GM19099 (cell line): ENCODE measurements around the gene POLR1E.
A peak's percentile ranks its signal among the peaks of the same experiment; 100 is the strongest.

Experiments used
- POLR2A ChIP-seq: IDR thresholded peaks from 3 replicates; pipeline ENCODE4 v1.6.1; 2011; ENCODE audit warnings: low read depth; ENCODE audit not compliant: insufficient read length; ENCODE audit errors: extremely low read depth

POLR1E gene

DNA sequence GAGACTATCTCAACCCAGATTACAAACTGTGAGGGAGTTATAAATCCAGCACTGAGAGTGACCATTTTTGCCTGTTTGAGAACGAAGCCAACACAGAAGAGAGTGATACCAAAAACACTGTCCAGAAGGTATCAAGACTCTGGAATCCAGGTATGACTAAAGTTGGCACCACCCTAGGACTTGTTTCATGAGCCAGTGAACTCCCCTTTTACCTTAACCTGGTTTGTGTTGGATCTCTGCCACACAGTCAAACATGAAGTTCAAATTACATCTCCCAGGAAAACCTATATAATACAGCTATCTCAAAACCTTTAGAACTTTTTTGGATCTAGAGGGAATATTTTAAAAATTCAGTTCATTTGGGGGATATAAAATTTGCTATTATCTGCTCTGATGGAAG is 31.9 kb upstream of the POLR1E start:
- TF ChIP-seq POLR2A = no peak

DNA sequence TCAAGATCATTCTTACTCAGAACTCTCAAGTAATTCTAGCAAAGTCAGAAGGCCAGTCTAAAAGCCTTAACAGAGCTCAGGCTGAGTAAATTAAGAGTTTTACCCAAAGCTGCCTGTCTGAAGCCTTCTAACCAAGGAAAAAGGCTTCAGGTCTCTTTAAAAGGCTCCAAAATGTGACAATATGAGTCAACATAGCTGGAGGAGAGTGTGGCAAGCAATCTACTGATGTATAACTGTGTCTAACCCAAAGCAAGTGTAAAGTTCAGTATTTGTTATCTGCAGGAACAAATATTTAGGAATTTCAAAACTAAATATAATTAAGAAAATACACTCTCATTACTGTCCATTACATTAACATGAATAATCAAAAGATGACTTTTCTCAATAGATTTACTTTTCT is 31.5 kb upstream of the POLR1E start:
- no peak for TF ChIP-seq POLR2A

DNA sequence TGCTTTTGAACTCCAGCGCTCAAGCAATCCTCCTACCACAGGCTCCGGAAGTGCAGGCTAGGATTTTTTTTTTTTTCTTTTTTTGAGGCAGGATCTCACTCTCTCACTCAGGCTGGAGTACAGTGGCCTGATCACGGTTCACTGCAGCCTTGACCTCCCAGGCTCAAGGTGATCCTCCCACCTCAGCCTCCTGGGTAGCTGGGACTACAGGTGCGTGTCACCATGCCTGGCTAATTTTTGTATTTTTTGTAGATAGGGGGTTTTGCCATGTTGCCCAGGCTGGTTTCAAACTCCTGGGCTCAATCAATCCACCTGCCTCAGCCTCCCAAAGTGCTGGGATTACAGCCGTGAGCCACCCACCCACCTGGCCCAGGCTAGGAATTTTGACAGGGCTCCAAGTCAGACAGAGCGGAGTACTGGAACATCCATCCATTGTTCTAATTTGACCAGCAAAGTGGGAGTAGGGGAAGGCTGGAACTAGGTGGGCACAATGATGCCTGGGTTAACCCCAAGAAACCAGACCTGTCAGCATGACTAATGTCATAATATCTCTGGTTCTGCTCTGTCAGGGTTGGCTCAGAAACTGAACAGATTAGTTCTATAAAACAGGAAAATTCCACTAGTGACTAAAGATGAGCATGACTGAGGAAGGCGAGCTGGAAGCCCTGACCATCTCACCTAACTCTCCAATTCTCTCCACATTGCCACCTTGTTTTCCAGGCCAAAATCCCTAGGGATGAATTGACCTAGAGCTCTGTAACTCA is 29.7 kb upstream of the POLR1E start:
- no peak for TF ChIP-seq POLR2A

DNA sequence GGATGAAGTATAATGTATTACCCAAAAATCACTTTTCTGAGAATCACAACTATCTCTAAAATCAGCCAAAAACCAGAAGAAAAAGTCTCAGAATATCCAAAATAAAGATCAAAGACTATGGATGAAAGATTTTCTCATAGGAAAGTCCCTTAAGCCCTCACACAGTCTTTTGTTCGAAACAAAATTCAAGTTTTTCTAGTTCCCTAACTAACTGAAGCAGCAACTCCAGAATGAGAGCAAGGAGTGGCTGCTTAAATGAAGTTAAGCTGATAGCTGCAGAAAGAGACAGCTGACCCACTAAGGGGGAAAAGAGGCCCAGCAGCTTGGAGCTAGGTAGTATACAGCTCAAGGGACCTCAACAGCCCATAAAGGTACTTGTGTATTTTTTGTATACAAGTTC is 28.9 kb upstream of the POLR1E start:
- no peak for TF ChIP-seq POLR2A

DNA sequence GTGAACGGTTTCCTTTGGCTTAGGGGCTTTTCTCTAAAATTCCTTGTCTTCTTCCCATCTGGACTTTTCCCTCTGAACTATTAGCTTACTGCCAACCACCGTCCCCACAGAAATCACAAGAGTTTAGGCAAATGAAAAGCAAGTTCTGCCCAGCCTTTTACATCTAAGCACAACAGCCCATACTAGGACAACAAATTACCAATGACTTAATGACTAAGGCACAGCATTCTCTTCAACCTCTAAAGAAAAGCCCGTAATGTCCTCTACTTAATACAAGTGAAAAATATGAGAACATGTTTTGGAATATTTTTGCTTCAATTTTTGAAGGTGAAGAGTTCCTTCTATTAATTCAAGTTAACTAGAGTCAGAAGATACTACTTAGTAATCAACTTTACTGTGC is 21.7 kb upstream of the POLR1E start:
- no peak for TF ChIP-seq POLR2A

DNA sequence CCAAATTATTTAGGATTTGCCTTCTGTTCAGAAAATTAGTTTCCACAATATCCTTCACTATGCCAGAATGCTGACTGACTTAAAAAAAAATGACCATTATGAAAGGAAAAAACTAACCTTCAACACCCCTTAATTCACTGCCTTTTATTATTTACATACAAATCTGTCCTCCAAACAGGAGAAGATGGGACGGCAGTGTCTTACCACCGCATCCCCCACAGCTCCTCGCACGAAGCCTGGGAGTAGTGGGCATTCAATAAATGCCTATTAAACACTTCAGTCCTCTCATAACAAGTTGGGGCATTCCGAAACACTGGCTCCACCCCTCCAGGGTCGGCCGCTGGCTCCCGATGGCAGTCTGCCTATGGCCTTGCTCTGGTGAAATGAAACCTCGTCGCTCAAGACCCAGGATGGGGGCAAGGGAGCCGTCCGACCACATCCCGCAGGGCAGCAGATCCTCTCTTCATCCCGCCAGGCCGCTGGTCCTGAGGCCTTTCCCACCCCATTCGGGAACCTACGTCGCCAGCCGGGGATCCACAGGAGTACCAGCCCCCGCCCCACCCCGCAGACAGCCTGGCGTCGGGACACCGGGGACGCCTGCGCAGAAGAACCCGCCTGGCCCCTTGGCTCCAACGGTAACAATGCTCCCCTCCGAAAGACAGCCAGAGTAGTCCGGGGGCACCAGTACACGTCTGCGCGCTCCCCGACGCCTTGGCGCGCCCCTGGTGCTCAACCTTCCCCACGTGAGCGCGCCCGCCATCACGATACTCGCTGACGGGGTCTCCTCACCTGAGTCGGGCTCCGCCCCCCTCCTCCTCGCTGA is 21.1 kb upstream of the POLR1E start:
- TF ChIP-seq POLR2A = peak; percentile 65

DNA sequence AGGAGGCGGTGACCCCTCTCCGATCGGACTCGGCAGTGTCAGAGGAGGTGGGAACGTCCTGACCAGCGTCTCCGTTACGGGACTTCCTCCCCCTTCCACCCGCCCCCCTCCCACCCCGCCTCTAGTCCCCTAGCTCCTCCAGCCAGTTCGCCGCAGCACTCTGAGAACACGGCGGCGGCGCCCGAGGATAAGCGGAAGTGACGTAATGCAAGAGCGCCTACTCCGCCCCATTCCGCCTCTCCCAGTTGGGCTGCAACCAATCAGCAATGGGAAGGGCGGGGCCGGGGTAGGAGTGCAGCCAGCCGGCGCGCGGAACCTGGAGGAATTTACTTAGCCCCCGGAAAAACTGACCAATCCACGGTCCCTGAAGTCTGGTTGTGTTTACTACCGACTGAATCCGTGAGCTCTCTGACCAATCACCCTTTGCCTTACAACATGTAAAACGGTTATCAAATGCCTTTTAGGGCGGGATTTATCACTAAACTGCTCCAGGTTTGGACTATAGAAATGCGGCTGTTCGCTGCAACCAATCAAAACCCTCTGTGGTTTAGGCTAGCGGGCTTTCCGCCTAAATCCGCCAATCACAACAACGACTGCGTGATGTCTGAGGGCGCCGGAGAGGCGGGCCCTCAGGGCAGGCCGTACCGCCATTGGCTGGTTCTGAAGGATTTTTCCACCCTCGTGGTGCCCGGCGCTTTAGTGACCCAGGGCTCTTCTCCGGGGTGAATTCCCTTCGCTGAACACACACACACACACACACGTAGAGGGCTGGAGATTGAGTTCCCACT is 20.3 kb upstream of the POLR1E start, which contains the start of gene ZBTB5:
Gene ZBTB5 (minus strand): TSS at position 202 of the 788 bp plus-strand sequence. CDS start 22,899 bp downstream, outside the sequence.
- TF ChIP-seq POLR2A = peak; percentile 68

DNA sequence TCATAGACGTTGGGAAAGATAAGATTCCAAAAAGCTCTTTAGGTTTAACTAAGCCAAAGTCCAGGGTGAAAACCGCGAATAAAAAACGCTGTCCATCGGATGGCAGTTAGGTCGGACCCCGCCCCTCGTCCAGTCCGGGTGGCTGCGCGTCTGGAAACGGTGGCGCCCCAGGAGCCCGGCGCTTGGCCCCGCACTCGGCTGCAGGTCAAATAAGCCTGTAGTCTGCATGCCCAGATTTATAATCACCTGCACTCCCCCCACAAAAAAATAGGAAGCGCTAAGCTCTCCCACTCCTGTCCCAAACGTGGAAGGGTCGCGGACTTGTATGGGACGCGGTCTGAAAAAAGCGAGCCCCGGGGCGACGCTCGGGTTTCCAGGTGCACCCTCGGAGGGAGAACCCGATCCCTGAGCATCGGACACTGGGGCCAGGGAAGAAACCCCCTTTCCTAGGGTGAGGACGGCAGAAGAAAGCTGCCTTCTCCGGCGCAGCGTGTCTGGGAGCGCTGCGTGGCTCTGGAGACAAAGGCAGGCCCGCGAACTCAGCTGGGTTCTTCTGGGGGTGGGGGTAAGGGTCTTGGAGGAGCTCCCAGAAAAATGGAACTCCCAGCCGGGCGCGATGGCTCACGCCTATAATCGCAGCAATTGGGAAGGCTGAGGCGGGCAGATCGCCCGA is 19.6 kb upstream of the POLR1E start:
- peak; percentile 2 for TF ChIP-seq POLR2A

DNA sequence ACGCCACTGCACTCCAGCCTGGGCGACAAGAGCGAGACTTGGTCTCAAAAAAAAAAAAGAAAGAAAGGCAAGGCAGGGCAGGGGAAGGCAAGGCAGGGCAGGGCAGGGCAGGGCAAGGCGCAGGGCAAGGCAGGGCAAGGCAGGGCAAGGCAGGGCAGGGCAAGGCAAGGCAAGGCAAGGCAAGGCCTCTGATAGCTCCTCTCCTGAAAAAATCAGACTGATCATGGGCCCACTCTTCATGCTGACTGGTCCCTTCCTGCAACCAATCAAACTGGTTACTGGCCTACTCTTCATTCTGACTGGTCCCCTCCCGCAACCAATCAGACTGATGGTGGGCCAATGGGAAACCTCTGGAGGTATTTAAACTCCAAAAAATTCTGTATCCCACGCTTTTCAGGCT is 17.1 kb upstream of the POLR1E start:
- no peak for TF ChIP-seq POLR2A

DNA sequence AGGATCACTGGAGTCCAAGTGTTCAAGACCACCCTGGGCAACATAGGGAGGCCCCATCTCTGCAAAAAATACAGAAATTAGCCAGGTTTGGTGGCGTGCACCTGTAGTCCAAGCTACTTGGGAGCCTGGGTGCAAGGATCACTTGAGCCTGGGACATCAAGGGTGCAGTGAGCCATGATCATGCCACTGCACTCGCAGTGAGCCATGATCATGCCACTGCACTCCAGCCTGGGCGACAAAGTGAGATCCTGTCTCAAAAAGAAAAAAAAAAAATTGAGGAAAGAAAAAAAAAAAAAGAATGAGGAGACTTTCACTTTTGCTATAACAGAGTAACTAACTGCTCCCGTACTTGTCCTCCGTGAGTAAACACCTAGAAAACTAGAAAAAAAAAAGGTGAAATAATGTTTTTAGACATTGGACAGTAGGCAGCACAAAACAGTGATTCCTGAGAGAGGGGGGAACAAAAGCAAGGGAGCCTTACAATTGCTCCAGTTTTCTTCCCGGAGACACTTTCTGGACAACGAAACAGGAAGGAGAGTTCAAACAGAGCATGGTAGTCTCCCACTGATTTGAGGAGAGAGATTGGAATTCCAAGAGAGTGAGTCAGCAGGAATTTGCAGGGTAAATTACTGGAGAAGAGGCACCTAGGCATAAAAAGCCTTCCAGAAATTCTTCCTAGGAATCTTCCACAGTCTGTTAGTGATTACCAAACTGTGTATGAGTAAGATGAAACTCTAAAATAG is 13.6 kb upstream of the POLR1E start:
- no peak for TF ChIP-seq POLR2A

DNA sequence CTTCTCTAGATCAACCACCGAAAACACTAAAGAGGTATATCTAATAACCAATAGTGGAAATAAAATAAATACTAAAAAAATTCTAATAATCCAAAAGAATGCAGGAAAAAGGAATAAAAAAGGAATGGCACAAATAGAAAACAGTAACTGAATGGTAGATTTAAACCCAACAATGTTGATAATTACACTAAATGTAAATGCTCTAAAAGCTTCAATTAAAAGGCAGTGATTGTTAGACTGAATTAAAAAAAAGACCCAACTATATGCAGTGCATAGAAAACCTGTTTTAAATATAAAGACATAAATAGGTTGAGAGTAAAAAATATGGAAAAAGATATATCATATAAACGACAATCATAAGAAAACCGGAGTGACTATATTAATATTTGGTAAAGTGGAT is 11.3 kb upstream of the POLR1E start:
- no peak for TF ChIP-seq POLR2A

DNA sequence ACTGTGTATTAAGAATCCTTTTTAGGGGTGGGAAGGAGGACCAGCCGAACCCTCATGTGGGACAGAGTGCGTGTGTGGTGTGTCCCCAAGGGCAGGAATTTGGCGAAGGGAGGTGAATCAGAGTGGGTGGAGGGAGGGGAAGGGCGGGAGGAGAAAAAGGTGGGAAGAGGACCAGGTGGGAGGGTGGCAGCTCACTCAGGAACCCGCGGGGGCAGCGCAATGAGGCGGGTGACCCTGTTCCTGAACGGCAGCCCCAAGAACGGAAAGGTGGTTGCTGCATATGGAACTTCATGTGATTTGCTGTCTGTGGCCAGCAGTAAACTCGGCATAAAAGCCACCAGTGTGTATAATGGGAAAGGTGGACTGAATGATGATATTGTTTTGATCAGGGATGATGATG is 8.8 kb upstream of the POLR1E start:
- no peak for TF ChIP-seq POLR2A

DNA sequence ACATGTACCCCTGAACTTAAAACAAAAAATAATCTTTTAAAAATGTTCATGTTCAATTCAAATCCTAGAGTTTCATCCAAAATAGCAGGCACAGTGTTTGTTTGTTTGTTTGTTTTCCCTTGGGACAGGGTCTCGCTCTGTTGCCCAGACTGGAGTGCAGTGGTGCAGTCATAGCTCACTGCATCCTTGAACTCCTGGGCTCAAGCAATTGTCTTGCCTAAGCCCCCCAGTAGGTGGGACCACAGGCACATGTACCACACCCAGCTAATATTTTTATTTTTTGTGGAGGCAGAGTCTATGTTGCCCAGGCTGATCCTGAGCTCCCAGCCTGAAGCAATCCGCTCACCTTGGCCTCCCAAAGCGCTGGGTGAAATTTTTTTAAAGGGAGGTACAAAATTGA is 5.0 kb upstream of the POLR1E start:
- no peak for TF ChIP-seq POLR2A

DNA sequence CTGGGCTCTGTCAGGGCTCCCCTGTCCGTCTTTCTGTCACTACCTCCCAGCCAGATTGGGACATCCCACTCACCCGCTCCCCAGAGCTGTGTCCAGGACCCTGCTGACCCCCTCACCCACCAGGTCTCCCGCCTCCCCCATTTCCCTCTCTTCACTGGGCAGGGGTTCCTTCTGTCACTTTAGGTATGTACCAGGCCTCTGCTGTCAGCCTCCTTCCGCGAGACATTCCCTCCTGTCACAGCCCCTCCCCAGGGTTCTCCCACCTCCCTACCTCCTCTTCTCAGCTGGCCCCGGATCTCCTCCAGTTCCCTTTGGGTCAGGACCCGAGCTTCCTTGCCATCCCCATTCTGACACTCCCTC is 488 bp downstream of the POLR1E start:
- TF ChIP-seq POLR2A = no peak
